OCI-LY7 (cell line): ENCODE data around the gene NAALAD2. TPM values are rescaled to one million over a fixed set of nuclear protein-coding genes. Genes with fewer than 3 reads are reported as not detected.
A peak's percentile ranks its signal among the peaks of the same experiment; 100 is the strongest.

Source experiments
- BruUV-seq: library from RNA; stranded (reverse); fragments of 400-500 nt; replicated peaks from 2 replicates; lab custom pipeline; 2021; lab: Mats Ljungman, UMichigan
- CTCF ChIA-PET: fragments of 300-600 bp; sonication (Branson Sonifier 250); formaldehyde crosslinking; loops from one replicate; lab custom pipeline; 2022; ENCODE audit warnings: antibody characterized with exemption; ENCODE audit not compliant: unreplicated experiment; lab: Charles Lee
- POLR2A ChIA-PET: fragments of 300-600 bp; sonication (Branson Sonifier 250); formaldehyde crosslinking; loops from one replicate; lab custom pipeline; 2022; ENCODE audit warnings: antibody characterized with exemption; lab: Charles Lee
- DNase-seq: peaks from one replicate; pipeline ENCODE4 v3.0.0-alpha.2; 2015; ENCODE audit warnings: low spot score
- H2AFZ ChIP-seq: fragments of 200-600 bp; sonication (generic), shearing (Covaris generic); 2 replicates; pipeline ENCODE4 v1.6.1; 2014; ENCODE audit warnings: mild to moderate bottlenecking, antibody characterized with exemption, low read length, moderate library complexity
- H3K27ac ChIP-seq: fragments of 200-600 bp; sonication (generic); 2 replicates; pipeline ENCODE4 v1.5.1; 2014; ENCODE audit warnings: mixed run types, low read depth, mild to moderate bottlenecking, moderate library complexity, low read length, inconsistent platforms; ENCODE audit not compliant: poor library complexity, severe bottlenecking
- H3K36me3 ChIP-seq: fragments of 200-600 bp; sonication (generic); 2 replicates; pipeline ENCODE4 v1.6.1; 2014; ENCODE audit warnings: mild to moderate bottlenecking, antibody characterized with exemption, low read length, moderate library complexity, mixed read lengths; ENCODE audit not compliant: insufficient read depth
- H3K4me1 ChIP-seq: fragments of 200-600 bp; sonication (generic); 2 replicates; pipeline ENCODE4 v1.5.1; 2014; ENCODE audit warnings: mild to moderate bottlenecking, low read length; ENCODE audit not compliant: insufficient read depth, poor library complexity, severe bottlenecking
- H3K4me2 ChIP-seq: fragments of 200-600 bp; sonication (generic); 2 replicates; pipeline ENCODE4 v1.6.1; 2014; ENCODE audit warnings: mild to moderate bottlenecking, low read length
- H3K4me3 ChIP-seq: fragments of 200-600 bp; sonication (generic); 2 replicates; pipeline ENCODE4 v1.5.1; 2014; ENCODE audit warnings: mild to moderate bottlenecking, low read depth, low read length; ENCODE audit not compliant: poor library complexity, severe bottlenecking
- H3K79me2 ChIP-seq: fragments of 200-600 bp; sonication (generic); 2 replicates; pipeline ENCODE4 v1.6.1; 2016; ENCODE audit warnings: low read depth, mild to moderate bottlenecking, low read length, moderate library complexity, mixed read lengths; ENCODE audit not compliant: insufficient read depth
- H3K9me2 ChIP-seq: fragments of 200-600 bp; sonication (generic); 2 replicates; pipeline ENCODE4 v1.6.1; 2016; ENCODE audit warnings: mild to moderate bottlenecking, low read length, mixed read lengths; ENCODE audit not compliant: insufficient read depth
- H3K9me3 ChIP-seq: fragments of 200-600 bp; sonication (generic); 2 replicates; pipeline ENCODE4 v1.6.1; 2014; ENCODE audit warnings: mild to moderate bottlenecking, mixed run types, low read length, mixed read lengths
- H4K20me1 ChIP-seq: fragments of 200-600 bp; sonication (generic); 2 replicates; pipeline ENCODE4 v1.6.1; 2014; ENCODE audit warnings: mild to moderate bottlenecking, antibody characterized with exemption, low read length, moderate library complexity, mixed read lengths; ENCODE audit not compliant: insufficient read depth
- CTCF ChIP-seq: fragments of 200-600 bp; sonication (generic); conservative IDR thresholded peaks from 2 replicates; pipeline ENCODE4 v1.5.1; 2014; ENCODE audit warnings: mild to moderate bottlenecking, antibody characterized with exemption, low read length, moderate library complexity, mixed read lengths
- EZH2phosphoT487 ChIP-seq: fragments of 200-600 bp; sonication (generic); IDR thresholded peaks from 2 replicates; pipeline ENCODE4 v1.6.1; 2018; ENCODE audit warnings: low read depth, borderline replicate concordance, mild to moderate bottlenecking, mixed run types, antibody characterized with exemption, low read length, moderate library complexity, mixed read lengths
- intact Hi-C: fragments of 100-400 bp; cut with micrococcal nuclease; formaldehyde crosslinking; loops from one replicate; pipeline ENCODE4 v1.10.0; 2022; ENCODE audit not compliant: unreplicated experiment
- total RNA-seq, 2 experiments: library from RNA; depleted of rRNA in 1 of 2; stranded (reverse); fragments of >200 nt in 1 of 2; shearing (Covaris generic) in 1 of 2; gene quantifications; 2 replicates each; pipeline ENCODE4 v1.2.3, GENCODE V29; 2014 to 2022

NAALAD2 gene
- total RNA-seq, 2 experiments from 2014 or later: not detected

DNA sequence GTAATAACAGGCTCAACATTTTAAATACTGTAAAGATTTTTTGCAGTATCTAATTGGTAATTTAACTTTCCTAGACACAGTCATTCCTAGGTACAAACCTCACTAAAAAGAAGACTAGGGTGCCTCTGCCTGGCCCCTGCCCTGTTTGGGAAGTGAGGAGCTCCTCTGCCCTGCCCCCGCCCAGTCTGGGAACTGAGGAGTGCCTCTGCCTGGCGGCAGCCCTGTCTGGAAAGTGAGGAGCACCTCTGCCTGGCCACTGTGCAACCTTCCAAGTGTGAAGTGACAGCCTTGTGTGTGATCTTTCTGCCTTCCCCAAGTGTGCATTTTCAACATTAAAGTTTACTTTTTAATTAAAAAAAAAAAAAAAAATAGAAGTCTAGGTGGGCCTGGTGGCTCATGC, 84.1 kb downstream of the NAALAD2 start:
- Histone ChIP-seq H3K4me3 (no peak overlapping the region), H3K9me3 (no peaks in the 10 kb centered on the region), H3K36me3 (peaks cover 78% of the 10 kb centered on the region), H3K27ac (no peak overlapping the region), H3K4me1 (peaks cover 30% of the 10 kb centered on the region), H2AFZ (no peak overlapping the region), H3K79me2 (peaks cover 94% of the 10 kb centered on the region), H4K20me1 (peaks cover 46% of the 10 kb centered on the region), H3K4me2 (peak overlapping the region; percentile 15; the same call in 1 of the 2 replicates), H3K9me2 (no peaks in the 10 kb centered on the region)
- DNase-seq: no peak
- intact Hi-C loops: no loop called here
- ChIA-PET POLR2A (no interaction called here), CTCF (no interaction called here)
- no TSS peak for BruUV-seq
- TF ChIP-seq EZH2phosphoT487 (no peak), CTCF (no peak)

DNA sequence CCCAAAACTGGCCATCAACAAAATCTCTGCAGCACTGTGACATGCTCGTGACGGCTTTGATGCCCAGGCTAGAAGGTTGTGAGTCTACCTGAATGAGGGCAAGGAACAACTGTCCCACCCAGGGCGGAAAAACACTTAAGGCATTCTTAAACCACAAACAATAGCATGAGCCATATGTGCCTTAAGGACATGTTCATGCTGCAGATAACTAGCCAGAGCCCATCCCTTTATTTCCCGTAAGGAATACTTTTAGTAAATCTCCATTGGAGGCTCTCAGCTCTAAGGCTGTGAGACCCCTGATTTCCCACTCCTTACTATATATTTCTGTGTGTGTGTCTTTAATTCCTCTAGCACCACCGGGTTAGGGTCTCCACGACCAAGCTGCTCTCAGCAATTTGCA, 85.0 kb downstream of the NAALAD2 start:
- DNase-seq: no peak
- peak overlapping the region; percentile 81 for H3K4me3 ChIP-seq
- peaks cover 38% of the 10 kb centered on the region for H3K4me1 ChIP-seq
- TF ChIP-seq EZH2phosphoT487 (no peak), CTCF (no peak)
- peaks cover 44% of the 10 kb centered on the region for H4K20me1 ChIP-seq
- H3K9me3 ChIP-seq: no peaks in the 10 kb centered on the region
- H3K9me2 ChIP-seq: no peaks in the 10 kb centered on the region
- ChIA-PET CTCF (no interaction called here), POLR2A (interaction anchor here (1.2 to 1.6 kb wide), 4 partner anchors 8 to 29 kb away, joined by 3 to 5 read pairs (median 4); no protein-coding TSS in a partner anchor)
- no TSS peak for BruUV-seq
- H3K4me2 ChIP-seq: peak overlapping the region; percentile 83; the same call in 1 of the 2 replicates
- peaks cover 70% of the 10 kb centered on the region for H3K36me3 ChIP-seq
- no peak overlapping the region for H3K27ac ChIP-seq
- peaks cover 86% of the 10 kb centered on the region for H3K79me2 ChIP-seq
- no peak overlapping the region for H2AFZ ChIP-seq
- intact Hi-C loops: no loop called here

GRCh38 chr11:90220391-90220790, 85.9 kb downstream of the NAALAD2 start:
- Histone ChIP-seq H3K4me2 (peak overlapping the region; percentile 83), H3K27ac (no peak overlapping the region), H3K9me2 (no peaks in the 10 kb centered on the region), H3K36me3 (peaks cover 61% of the 10 kb centered on the region), H3K9me3 (no peaks in the 10 kb centered on the region), H3K79me2 (peaks cover 76% of the 10 kb centered on the region), H4K20me1 (peaks cover 44% of the 10 kb centered on the region), H3K4me1 (peaks cover 41% of the 10 kb centered on the region), H3K4me3 (peak overlapping the region; percentile 81), H2AFZ (no peak overlapping the region)
- no peak for TF ChIP-seq EZH2phosphoT487
- TF ChIP-seq CTCF: no peak
- POLR2A ChIA-PET: interaction anchor here (1.1 to 1.6 kb wide), 4 partner anchors 9 to 30 kb away, joined by 3 to 8 read pairs (median 5); no protein-coding TSS in a partner anchor
- no peak for DNase-seq
- CTCF ChIA-PET: no interaction called here
- no TSS peak for BruUV-seq
- intact Hi-C loops: no loop called here
